ENCODE measurements around the gene SGK2.

- no peak for TF ChIP-seq POLR2A (IDR thresholded peaks at IDR 0.05)
- TF ChIP-seq, protein P1, sequence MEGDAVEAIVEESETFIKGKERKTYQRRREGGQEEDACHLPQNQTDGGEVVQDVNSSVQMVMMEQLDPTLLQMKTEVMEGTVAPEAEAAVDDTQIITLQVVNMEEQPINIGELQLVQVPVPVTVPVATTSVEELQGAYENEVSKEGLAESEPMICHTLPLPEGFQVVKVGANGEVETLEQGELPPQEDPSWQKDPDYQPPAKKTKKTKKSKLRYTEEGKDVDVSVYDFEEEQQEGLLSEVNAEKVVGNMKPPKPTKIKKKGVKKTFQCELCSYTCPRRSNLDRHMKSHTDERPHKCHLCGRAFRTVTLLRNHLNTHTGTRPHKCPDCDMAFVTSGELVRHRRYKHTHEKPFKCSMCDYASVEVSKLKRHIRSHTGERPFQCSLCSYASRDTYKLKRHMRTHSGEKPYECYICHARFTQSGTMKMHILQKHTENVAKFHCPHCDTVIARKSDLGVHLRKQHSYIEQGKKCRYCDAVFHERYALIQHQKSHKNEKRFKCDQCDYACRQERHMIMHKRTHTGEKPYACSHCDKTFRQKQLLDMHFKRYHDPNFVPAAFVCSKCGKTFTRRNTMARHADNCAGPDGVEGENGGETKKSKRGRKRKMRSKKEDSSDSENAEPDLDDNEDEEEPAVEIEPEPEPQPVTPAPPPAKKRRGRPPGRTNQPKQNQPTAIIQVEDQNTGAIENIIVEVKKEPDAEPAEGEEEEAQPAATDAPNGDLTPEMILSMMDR (IDR thresholded peaks at IDR 0.05) = no peak
These were observed 46.9 kb downstream of the SGK2 start for GRCh38 chr20:43605715-43606114.
